Activated T-cell treated with anti-CD3 and anti-CD28 coated beads for 48 hours (primary cell): Measurements from ENCODE around the gene RNU1-1.
A peak's percentile ranks its signal among the peaks of the same experiment; 100 is the strongest.
"Not testable (repeated sequence)": the region's sequence is repeated elsewhere in the genome, so short reads cannot be mapped to it uniquely, and the experiment has no call there.

ENCODE experiments used
- DNase-seq: peaks from one replicate; pipeline ENCODE4 v3.0.0-alpha.2; 2020; ENCODE audit warnings: low read depth

RNU1-1 gene

DNA sequence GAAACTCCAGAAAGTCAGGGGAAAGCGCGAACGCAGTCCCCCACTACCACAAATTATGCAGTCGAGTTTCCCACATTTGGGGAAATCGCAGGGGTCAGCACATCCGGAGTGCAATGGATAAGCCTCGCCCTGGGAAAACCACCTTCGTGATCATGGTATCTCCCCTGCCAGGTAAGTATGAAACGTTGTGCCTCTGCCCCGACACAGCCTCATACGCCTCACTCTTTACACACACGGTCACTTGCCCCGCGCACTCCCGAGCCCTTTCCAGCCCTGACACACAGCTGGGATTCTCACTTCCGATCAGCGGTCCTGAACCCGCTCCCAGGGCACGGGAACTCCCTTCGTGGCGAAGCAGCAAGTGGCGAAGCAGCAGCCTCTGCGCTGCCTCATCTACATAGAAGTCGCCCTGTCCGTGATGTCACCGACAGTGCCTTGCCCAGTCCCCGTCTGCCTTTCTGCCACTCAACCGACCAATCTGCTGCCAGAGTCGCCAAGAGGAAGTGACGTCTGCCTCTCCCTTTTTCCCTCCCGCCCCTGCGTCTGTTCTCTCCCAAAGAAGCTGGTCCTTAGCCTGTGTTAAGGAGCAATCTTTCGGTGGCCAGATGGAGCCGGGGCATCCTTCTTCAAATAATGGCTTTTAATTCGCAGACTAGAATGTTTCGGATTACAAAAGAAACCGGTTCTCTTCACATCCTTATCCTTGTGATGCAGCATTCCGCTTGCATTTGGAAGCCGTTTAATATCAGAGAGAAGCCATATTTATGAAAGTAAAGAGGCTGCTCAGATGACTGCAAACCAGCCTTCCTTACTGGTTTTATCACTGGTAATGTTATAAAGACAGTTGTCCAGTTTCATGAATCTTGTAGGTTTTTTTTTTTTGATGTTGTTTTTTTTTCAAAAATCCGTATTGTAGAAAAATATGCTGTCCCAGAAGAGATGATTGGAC lies at the start of gene RNU1-1:
Gene RNU1-1, minus strand, starts transcription at position 179 of the 949 bp plus-strand sequence.
- peak; percentile 48 for DNase-seq

DNA sequence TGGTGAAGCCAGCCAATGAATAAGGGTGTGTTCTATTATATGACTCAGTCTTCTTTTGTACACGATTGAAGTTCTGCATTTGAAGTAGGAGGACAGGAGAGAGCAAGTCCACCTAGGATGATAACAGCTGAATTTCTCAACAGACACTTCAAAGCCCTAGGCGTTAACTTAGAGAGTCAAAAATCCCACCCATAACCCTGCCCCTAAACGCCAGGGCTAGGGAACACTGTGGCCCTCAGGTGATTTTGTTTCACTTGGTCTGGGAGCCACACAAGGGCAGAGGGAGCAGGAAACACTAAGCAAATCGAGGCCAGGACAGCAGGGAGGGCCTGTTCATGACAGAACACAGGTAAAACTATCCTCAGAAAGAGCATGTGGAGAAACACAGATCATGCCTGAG lies 47.0 kb upstream of the RNU1-1 start:
- not testable (repeated sequence) for DNase-seq

DNA sequence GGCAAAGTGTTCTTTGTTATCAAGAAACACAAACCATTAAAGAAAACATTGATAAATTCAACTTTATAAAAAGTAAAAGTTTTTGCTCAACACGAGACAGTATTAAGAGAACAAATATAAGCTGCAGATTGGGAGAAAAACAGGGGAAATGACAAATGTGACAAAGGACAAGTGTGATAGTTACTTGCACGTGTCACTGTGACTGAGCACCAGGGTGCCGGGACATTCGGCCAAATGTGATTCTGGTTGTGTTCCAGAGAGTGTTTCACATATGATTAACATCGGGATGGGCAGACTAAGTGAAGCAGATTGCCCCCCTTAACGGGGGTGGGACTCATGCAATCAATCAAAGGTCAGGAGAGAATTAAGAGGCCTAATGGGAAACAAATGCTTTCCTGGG lies 46.4 kb upstream of the RNU1-1 start:
- not testable (repeated sequence) for DNase-seq

DNA sequence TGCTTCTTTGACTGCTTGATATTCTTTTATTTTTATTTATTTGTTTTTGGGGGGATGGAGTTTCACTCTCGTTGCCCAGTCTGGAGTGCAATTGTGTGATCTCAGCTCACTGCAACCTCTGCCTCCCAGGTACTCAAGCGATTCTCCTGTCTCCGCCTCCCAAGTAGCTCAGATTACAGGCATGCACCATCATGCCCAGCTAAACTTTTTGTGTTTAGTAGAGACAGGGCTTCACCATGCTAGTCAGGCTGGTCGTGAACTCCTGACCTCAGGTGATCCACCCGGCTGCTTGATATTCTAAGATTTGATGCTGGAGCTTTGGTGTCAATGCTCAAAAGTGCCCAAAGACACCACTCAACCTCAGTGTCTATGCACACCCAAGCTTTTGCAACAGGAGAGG lies 45.6 kb upstream of the RNU1-1 start:
- DNase-seq = not testable (repeated sequence)

DNA sequence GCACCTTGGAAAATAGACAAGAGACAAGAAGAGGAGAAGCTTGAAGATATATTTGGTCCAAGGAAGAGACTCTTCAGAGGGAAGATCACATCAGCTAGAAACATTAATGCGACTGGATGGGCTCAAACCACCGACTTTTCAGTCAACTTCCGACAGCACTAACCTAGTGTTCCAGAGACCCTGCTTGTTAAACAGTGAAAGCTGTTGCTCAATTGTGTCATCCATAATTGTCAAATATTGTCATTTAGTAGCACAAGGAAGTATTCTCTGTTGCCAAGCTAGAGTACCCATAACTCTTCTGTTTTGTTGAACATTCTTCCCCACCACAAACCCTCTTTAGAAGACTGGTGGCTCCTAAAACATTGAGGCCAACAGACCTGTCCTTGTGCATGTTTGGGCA lies 42.9 kb upstream of the RNU1-1 start:
- not testable (repeated sequence) for DNase-seq

DNA sequence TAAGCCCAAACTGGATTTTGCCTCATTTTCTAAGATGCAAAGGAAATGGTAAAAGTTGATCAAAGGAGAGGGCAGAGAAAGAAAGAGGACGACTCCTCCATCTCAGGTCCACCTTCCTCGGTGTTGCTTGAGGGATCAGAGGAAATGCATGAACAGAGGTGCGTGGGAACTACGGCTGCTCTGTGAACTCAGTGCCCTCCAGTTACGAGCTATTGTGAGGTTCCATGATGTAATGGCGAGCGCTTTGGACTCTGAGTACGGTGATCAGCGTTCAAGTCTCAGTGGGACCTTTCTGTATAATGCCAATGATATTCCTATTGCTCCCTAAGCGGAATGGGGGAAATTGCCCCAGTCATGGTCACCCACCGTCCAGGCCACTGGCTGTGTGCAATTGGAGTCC lies 39.2 kb upstream of the RNU1-1 start:
- not testable (repeated sequence) for DNase-seq

DNA sequence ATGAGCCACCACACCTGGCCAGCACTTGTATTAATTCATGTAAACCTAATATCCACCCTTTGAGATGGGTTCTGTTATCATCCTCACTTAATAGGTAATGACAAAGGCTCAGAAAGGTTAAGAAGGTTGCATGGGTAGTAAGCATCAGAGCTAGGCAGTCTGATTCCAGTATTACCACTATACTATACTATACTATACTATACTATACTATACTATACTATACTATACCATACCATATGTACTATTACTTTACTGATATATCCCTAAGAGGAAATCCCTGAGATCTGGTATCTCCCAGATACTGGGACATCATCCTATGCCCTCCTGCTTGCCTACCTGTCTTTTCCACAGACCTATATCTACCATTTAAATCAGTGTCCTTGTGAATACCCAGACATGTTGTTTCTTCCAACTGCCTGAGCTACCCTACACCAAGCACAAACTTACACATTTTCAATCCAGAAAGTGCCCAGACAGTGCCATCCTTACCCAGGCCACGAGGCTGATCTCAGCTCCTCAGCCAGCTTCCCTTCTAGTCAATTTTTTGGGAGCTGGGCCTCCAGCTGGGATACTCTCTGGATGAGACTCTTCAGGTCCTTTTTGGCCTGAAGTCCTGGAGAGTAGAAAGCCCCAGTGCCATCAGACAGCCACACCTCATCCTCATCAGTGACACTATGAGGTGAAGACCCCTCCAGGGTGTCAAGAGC lies 36.3 kb upstream of the RNU1-1 start:
- DNase-seq = not testable (repeated sequence)

DNA sequence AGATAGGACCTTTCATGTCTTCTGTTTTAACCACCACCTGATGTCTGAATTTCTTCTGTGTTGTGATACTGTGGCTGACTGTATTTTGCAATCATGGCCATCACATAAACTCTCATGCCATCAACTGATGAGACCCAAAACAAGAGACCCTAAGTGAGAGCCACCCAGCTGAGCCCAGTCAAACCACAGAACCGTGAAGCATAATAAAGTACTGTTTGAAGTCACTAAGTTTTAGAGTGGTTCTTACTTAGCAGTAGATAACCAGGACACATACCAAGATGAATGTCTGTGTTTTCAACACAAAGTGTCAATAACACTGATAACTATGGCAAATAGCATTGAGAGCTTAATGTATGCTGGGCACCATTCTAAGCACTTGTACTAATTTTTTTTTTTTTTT lies 35.5 kb upstream of the RNU1-1 start:
- DNase-seq = not testable (repeated sequence)

DNA sequence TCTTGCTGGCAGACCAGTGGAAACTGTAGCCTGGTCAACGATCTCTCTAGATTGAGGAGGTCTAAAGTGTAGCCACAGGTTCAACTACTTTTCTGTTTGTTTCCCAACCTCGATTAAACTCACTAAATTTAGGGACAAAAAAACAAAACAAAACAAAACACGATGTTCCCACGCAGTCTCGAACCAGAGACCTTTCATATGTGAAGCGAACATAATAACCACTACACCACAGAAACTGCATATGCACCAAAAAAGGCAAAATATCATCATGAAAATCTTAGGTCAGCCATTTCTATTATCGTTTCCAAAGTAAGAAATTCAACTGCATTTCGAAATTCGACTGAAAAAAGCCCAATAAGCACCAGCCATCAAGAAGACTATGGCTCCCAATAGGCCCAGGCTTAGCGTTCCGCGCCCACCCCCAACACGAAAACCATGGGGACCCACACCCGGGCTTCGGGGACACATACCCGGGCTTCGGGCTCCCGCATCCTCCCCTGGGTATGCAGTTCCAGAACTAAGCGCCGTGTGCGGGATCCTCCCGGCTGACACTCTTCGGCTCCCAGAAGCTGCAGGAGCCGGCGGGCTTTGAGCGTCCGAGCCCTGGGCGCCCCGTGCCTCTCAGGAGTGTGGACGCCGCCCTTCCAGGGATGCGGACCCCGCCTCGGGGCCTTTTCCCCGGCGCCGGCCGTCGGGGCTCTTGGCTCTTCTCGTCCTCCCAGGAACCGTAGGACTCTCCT lies 33.6 kb upstream of the RNU1-1 start:
- DNase-seq = not testable (repeated sequence)

DNA sequence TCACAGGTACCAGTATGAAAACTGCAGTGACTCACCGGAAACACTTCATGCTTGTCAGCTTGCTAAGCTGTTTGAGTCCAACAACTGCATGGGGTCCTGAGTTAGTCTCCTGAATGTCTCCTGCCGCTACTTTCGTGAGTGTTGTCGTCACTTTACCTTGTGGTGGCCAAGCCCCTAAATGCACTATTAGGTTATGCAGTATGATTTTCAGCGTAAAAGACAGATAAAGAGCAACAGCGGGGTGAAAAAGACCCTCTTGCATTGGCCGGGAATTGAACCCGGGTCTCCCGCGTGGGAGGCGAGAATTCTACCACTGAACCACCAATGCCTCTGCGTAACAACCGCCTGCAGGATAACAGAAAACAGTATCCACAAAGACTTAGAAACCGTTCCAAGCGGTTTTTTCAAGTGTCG lies 31.6 kb upstream of the RNU1-1 start:
- DNase-seq = peak; percentile 36

DNA sequence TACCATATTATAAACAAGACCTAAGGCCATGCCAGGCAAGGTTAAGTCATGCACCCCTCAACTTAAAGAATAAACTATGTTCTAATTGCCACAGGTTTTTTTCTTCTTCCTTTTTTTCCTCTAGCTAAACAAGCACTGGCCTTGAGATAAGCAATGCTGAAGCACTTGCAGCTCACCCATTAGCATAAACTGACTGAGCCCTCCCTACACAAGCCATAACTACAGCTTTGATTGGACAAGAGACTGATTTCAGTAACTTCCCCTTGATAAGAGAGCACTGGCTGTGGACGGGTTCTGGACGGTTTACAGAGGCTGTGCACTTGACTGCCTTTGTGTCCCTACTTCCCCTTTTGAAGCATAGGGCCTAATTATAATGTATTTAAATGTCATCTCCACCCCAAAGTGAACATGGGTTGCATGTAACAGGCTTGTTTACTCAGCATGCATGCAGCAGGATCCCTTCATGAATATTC lies 26.4 kb upstream of the RNU1-1 start:
- not testable (repeated sequence) for DNase-seq

DNA sequence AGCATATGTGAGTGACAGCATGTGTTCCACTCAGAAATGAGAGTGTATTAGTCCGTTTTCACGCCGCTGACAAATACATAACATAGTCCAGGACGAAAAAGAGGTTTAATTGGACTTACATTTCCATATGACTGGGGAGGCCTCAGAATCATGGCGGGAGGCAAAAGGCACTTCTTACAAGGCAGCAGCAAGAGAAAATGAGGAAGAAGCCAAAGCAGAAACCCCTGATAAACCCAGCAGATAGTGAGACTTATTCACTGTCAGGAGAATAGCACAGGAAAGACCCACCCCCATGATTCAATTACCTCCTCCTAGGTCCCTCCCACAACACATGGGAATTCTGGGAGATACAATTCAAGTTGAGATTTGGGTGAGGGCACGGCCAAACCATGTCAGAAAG lies 23.4 kb upstream of the RNU1-1 start:
- DNase-seq = not testable (repeated sequence)

DNA sequence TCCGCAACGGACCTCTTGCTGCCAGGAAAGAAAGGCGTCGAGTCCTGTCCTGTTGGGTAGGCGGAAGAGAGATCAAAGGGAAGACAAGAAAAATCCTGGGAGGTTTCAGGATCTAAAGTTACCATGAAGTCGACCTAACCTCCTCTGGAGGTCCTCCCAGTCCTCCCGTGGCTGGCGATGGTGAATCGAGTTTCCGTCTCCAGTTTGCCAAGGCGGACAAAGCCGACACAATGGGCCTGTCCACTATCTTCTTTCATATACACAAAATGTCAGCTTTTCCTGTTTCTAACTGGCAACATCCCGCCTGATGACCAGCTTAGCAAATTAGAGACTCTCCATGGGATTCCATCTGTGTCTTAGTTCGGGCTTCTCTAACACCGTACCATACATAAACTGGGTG lies 22.7 kb upstream of the RNU1-1 start:
- DNase-seq = not testable (repeated sequence)

DNA sequence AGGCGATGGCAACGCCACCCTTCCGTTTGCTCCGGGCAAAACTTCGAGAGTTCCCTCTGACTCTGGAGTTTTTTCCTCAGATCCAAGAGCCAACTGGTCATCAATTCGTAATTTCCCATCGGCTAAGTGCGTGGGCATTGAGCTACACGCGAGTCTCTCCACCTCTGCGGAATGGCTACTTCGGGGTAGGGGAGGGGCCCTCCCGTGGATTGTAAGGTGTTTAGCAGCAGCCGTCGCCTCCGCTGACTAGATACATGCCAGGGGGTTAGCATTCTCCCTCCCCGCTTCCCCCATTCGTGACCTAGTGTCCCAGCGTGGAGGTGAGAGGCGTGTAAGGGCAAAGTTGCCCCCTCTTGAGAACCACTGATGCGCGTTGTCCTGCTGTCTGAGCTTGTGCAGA lies 21.8 kb upstream of the RNU1-1 start:
- not testable (repeated sequence) for DNase-seq

DNA sequence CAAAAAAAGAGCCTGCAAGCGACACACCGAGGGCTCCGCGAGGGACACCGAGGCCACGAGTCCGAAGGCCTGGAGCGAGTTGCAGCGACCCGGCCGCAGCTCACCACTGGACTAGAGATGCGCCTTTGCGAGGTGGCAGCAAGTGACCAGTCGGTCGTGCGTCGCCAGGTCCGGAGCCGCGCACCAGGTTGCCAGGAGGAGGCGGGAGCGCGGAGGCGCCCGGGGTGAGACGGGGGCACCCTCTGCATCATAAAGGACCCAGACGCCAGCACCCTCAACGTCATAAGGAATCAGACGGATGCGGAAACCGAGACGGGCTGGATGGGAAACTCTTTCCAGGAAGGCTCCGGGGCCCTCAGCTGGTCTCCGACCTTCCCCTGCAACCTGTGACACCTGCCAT lies 21.4 kb upstream of the RNU1-1 start:
- DNase-seq = not testable (repeated sequence)

DNA sequence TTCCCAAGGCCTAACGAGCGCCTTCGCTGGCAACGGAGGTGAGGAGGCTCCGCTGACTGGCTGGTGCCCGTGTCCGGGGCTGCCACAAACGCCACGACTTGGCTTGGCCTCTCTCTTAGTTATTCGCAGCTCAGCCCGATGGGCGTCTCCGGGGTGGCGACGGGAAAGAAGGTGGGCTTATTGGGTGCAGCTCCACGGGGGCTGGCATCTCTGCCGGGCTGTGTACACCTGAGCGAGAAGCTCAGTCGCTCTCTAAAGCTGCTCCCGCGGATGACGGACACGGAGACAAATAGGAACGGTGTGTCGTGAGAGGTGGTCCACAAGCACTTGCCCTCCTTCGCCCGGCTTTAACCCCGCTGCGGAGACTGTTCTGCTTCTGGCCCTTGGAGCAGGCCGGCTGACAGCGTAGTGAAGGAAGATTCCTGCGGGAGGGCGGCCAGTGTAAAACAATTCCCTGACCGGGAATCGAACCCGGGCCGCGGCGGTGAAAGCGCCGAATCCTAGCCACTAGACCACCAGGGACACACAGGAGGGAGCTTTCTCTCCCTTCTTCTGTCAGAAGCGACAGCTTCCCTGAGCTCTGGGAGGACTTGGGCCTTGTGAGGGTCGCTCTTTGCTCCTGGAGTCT lies 20.9 kb upstream of the RNU1-1 start:
- DNase-seq = peak; percentile 66

DNA sequence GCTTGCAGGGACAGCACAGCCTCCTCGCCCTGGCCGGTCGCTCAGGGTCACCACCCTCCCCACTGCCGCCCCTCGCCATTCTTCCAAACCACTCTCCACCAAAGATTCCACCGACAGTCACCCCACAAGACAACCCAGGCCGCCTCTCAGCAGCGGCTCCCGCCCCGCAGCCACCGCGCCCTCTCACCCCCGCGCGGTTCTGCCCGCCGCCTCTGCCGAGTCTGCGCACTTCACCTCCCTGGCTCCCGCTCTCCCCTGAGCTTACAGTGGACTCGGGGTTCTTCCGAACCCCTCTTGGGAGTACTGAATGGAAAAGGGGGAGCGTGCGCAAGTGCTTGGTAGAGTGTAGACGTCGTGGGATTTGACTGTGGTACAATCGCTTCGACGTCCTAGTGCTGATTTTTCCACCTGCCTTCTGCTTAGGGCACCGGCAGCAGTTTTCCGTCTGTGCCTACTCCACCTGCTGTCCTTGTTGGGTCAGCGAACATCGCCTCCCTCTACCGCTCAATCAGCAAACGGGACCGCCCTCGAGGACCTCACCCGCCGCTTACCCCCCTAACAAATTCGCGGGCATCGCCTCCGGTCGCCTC lies 20.2 kb upstream of the RNU1-1 start:
- not testable (repeated sequence) for DNase-seq

DNA sequence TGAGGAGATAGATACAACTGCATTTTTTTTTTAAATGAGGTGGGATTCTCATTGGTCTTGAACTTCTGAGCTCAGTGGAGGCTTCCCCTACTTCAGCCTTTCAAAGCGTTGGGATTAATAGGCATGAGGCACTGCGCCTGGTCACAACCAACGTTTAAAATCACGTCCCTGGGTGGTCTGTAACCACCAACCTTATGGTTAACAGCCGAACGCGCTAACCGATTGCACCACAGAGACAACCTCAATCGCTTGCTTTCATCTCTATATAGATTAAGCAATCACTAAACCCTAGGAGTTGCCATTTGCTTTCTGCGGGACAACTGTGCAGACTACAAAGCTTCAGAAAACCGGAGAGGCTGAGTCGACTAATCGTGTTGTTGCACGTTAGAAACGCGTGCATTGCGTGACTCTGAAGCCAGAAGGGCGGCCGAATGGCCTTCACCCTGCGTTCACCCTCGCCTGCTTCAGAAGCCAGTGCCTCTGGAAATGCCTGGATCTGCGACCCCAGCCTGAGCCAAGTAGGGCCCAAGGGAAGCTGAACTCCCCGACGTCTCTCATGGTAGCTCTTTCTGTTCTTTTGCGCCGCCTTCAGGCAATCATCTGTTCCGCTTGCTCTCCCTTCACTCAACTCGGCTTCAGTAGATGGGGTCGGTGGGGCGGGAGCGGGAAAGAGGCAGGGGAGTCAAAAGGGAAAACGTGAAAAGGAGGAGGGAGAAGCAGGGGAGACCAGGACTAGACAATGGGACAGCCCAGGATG lies 18.3 kb upstream of the RNU1-1 start:
- not testable (repeated sequence) for DNase-seq

DNA sequence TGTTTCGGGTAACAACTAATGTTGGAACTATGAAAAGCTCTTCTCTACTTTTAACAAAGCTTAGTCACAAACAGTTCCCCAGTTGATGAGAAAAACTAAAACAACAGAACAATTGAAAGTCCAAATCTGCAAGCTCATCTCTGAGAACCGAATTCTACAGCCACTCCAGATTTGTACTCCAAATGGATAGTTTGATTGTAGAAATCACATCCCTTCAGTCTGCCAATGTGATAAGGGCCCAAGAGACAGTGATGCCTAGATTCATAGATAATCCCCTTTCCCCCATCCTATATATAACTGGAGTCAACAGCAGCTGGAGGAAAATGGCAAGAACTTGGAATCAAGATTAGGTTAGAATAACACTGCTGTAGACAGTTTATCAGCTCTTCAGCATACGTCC lies 14.3 kb upstream of the RNU1-1 start:
- DNase-seq = not testable (repeated sequence)

DNA sequence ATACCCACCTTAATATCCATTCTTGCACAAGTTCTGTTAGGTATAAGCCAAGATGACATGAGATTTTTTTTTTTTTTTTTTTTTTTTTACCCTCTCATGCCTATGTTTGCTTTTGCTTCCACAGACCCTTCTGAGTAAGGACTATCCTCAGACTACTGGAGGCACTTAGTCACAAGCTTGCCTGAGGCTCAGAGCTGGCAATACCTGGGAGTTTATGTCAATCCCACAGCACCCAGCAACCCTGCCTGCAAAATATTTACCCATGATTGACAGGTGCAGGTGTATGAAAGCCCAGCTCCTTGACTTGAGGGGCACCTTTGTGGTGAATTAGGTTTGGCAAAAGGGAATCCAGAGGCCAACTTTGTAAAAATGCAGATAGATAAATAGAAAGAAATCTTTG lies 11.7 kb upstream of the RNU1-1 start:
- DNase-seq = not testable (repeated sequence)
